ENCODE measurements around the gene KRTAP1-1. TPM values are rescaled to one million over a fixed set of nuclear protein-coding genes. Genes with fewer than 3 reads are reported as not detected.
A peak's percentile ranks its signal among the peaks of the same experiment; 100 is the strongest.
"Not testable (repeated sequence)": the region's sequence is repeated elsewhere in the genome, so short reads cannot be mapped to it uniquely, and the experiment has no call there.

Gene KRTAP1-1
- not detected for total RNA-seq

GRCh38 chr17:41040783-41041571 is at the start of gene KRTAP1-1:
Gene KRTAP1-1, minus strand, starts transcription at chr17:41041450. Its CDS starts 53 bp downstream, at chr17:41041397.
- H3K4me3 Mint-ChIP-seq; H3K36me3 Mint-ChIP-seq (ENCODE audit: low read depth); H3K4me1 Mint-ChIP-seq; H3K9me3 Mint-ChIP-seq; ATAC-seq (replicated peaks); H3K27ac Mint-ChIP-seq: not testable (repeated sequence)
- peaks cover 16% of the 10 kb centered on the region for H3K27me3 Mint-ChIP-seq

GRCh38 chr17:41088760-41089352 is 47.6 kb upstream of the KRTAP1-1 start:
- not testable (repeated sequence) for H3K27ac Mint-ChIP-seq; ATAC-seq (replicated peaks); H3K4me1 Mint-ChIP-seq; H3K9me3 Mint-ChIP-seq; H3K4me3 Mint-ChIP-seq; H3K36me3 Mint-ChIP-seq (ENCODE audit: low read depth)
- peaks cover 20% of the 10 kb centered on the region for H3K27me3 Mint-ChIP-seq

- H3K36me3 Mint-ChIP-seq (ENCODE audit: low read depth); H3K4me3 Mint-ChIP-seq; H3K4me1 Mint-ChIP-seq; ATAC-seq (replicated peaks); H3K27ac Mint-ChIP-seq; H3K9me3 Mint-ChIP-seq: not testable (repeated sequence)
- peaks cover 32% of the 10 kb centered on the region for H3K27me3 Mint-ChIP-seq
These were observed 43.0 kb upstream of the KRTAP1-1 start, which contains the start of gene KRTAP4-7 for GRCh38 chr17:41084100-41084856. Gene KRTAP4-7, plus strand, starts transcription at chr17:41084150. Its CDS starts 57 bp downstream, at chr17:41084207.

- H3K4me1 Mint-ChIP-seq; H3K4me3 Mint-ChIP-seq; H3K9me3 Mint-ChIP-seq; H3K36me3 Mint-ChIP-seq (ENCODE audit: low read depth); H3K27ac Mint-ChIP-seq: not testable (repeated sequence)
- H3K27me3 Mint-ChIP-seq: peaks cover 26% of the 10 kb centered on the region
- peak; percentile 61 for ATAC-seq (replicated peaks)
These were observed 42.2 kb upstream of the KRTAP1-1 start for GRCh38 chr17:41083427-41083826.

GRCh38 chr17:41082626-41083025 is 41.4 kb upstream of the KRTAP1-1 start:
- no peak overlapping the region for H3K27ac Mint-ChIP-seq
- H3K27me3 Mint-ChIP-seq: peaks cover 24% of the 10 kb centered on the region
- H3K4me3 Mint-ChIP-seq: no peak overlapping the region
- no peaks in the 10 kb centered on the region for H3K36me3 Mint-ChIP-seq (ENCODE audit: low read depth)
- H3K9me3 Mint-ChIP-seq: no peaks in the 10 kb centered on the region
- ATAC-seq (replicated peaks): no peak
- H3K4me1 Mint-ChIP-seq: no peaks in the 10 kb centered on the region

GRCh38 chr17:41076788-41077187 is 35.5 kb upstream of the KRTAP1-1 start:
- ATAC-seq (replicated peaks): no peak
- no peaks in the 10 kb centered on the region for H3K4me1 Mint-ChIP-seq
- H3K36me3 Mint-ChIP-seq (ENCODE audit: low read depth): no peaks in the 10 kb centered on the region
- no peak overlapping the region for H3K27ac Mint-ChIP-seq
- H3K4me3 Mint-ChIP-seq: no peak overlapping the region
- H3K9me3 Mint-ChIP-seq: no peaks in the 10 kb centered on the region
- H3K27me3 Mint-ChIP-seq: peaks cover 21% of the 10 kb centered on the region

- Mint-ChIP-seq H3K36me3 (ENCODE audit: low read depth) (no peaks in the 10 kb centered on the region), H3K4me1 (no peaks in the 10 kb centered on the region), H3K4me3 (no peak overlapping the region), H3K27ac (no peak overlapping the region), H3K9me3 (no peaks in the 10 kb centered on the region), H3K27me3 (peaks cover 14% of the 10 kb centered on the region)
- no peak for ATAC-seq (replicated peaks)
These were observed 32.4 kb upstream of the KRTAP1-1 start for GRCh38 chr17:41073676-41074075.

GRCh38 chr17:41071606-41072360 is 30.5 kb upstream of the KRTAP1-1 start:
- H3K27me3 Mint-ChIP-seq: peaks cover 14% of the 10 kb centered on the region
- H3K36me3 Mint-ChIP-seq (ENCODE audit: low read depth): no peaks in the 10 kb centered on the region
- no peak overlapping the region for H3K4me3 Mint-ChIP-seq
- H3K9me3 Mint-ChIP-seq: no peaks in the 10 kb centered on the region
- H3K4me1 Mint-ChIP-seq: no peaks in the 10 kb centered on the region
- ATAC-seq (replicated peaks): no peak
- H3K27ac Mint-ChIP-seq: no peak overlapping the region

GRCh38 chr17:41069031-41069430 is 27.8 kb upstream of the KRTAP1-1 start:
- H3K9me3 Mint-ChIP-seq: no peaks in the 10 kb centered on the region
- H3K27me3 Mint-ChIP-seq: no peaks in the 10 kb centered on the region

GRCh38 chr17:41067281-41067680 is 26.0 kb upstream of the KRTAP1-1 start:
- no peak for ATAC-seq (replicated peaks)
- peaks cover 4% of the 10 kb centered on the region for H3K27me3 Mint-ChIP-seq
- no peak overlapping the region for H3K27ac Mint-ChIP-seq
- no peaks in the 10 kb centered on the region for H3K36me3 Mint-ChIP-seq (ENCODE audit: low read depth)
- H3K4me3 Mint-ChIP-seq: no peak overlapping the region
- no peaks in the 10 kb centered on the region for H3K9me3 Mint-ChIP-seq
- peaks cover 5% of the 10 kb centered on the region for H3K4me1 Mint-ChIP-seq

More at GRCh38 chr17:41069031-41069430, 27.8 kb upstream of the KRTAP1-1 start:
- H3K36me3 Mint-ChIP-seq (ENCODE audit: low read depth): no peaks in the 10 kb centered on the region
- no peak overlapping the region for H3K27ac Mint-ChIP-seq
- H3K4me1 Mint-ChIP-seq: peaks cover 5% of the 10 kb centered on the region
- ATAC-seq (replicated peaks): no peak
- H3K4me3 Mint-ChIP-seq: no peak overlapping the region

- peaks cover 5% of the 10 kb centered on the region for H3K4me1 Mint-ChIP-seq
- ATAC-seq (replicated peaks): peak; percentile 44
- H3K36me3 Mint-ChIP-seq (ENCODE audit: low read depth): no peaks in the 10 kb centered on the region
- no peaks in the 10 kb centered on the region for H3K9me3 Mint-ChIP-seq
- H3K27me3 Mint-ChIP-seq: peaks cover 12% of the 10 kb centered on the region
- H3K4me3 Mint-ChIP-seq: no peak within 1 kb of the TSS
- H3K27ac Mint-ChIP-seq: no peak within 1 kb of the TSS
These were observed 24.8 kb upstream of the KRTAP1-1 start, which contains the start of gene KRTAP2-4 for GRCh38 chr17:41065829-41066624. Gene KRTAP2-4, minus strand, starts transcription at chr17:41065879. Its CDS starts 34 bp downstream, at chr17:41065845.

GRCh38 chr17:41065016-41065689 is 23.9 kb upstream of the KRTAP1-1 start:
- ATAC-seq (replicated peaks); H3K4me3 Mint-ChIP-seq; H3K36me3 Mint-ChIP-seq (ENCODE audit: low read depth); H3K4me1 Mint-ChIP-seq; H3K9me3 Mint-ChIP-seq; H3K27ac Mint-ChIP-seq: not testable (repeated sequence)
- peaks cover 20% of the 10 kb centered on the region for H3K27me3 Mint-ChIP-seq

GRCh38 chr17:41064301-41064700 is 23.1 kb upstream of the KRTAP1-1 start:
- no peak overlapping the region for H3K27ac Mint-ChIP-seq
- H3K9me3 Mint-ChIP-seq: no peaks in the 10 kb centered on the region
- H3K4me1 Mint-ChIP-seq: peaks cover 5% of the 10 kb centered on the region
- no peak for ATAC-seq (replicated peaks)
- H3K27me3 Mint-ChIP-seq: peaks cover 23% of the 10 kb centered on the region
- H3K4me3 Mint-ChIP-seq: no peak overlapping the region
- H3K36me3 Mint-ChIP-seq (ENCODE audit: low read depth): no peaks in the 10 kb centered on the region
